Nephron (organoid): ENCODE data around the gene LAMA2.
A peak's percentile ranks its signal among the peaks of the same experiment; 100 is the strongest.

Experiments
- H3K27ac Mint-ChIP-seq, 3 experiments: 2 replicates each; pipeline ENCODE4 v1.8.0; 2020; ENCODE audit warnings: mixed read lengths in 3 of 3, mild to moderate bottlenecking in 2 of 3, moderate library complexity in 1 of 3
- H3K27me3 Mint-ChIP-seq: 2 replicates; pipeline ENCODE4 v1.8.0; 2021; ENCODE audit warnings: low read depth, mild to moderate bottlenecking, moderate library complexity, mixed read lengths
- H3K36me3 Mint-ChIP-seq: 2 replicates; pipeline ENCODE4 v1.8.0; 2020; ENCODE audit warnings: low read depth, mixed read lengths
- H3K4me1 Mint-ChIP-seq: 2 replicates; pipeline ENCODE4 v1.8.0; 2020; ENCODE audit warnings: mixed read lengths
- H3K4me3 Mint-ChIP-seq, 3 experiments: 2 replicates each; pipeline ENCODE4 v1.8.0; 2020; ENCODE audit warnings: mild to moderate bottlenecking in 3 of 3, mixed read lengths in 3 of 3, moderate library complexity in 2 of 3
- H3K9me3 Mint-ChIP-seq: 2 replicates; pipeline ENCODE4 v1.8.0; 2020; ENCODE audit warnings: mixed read lengths
- CTCF ChIP-seq, 3 experiments: fragments of 200-600 bp; sonication (generic); IDR thresholded peaks; one replicate each; pipeline ENCODE4 v1.5.0; 2021; ENCODE audit warnings: antibody characterized with exemption in 3 of 3; ENCODE audit not compliant: unreplicated experiment in 3 of 3

LAMA2 gene

DNA sequence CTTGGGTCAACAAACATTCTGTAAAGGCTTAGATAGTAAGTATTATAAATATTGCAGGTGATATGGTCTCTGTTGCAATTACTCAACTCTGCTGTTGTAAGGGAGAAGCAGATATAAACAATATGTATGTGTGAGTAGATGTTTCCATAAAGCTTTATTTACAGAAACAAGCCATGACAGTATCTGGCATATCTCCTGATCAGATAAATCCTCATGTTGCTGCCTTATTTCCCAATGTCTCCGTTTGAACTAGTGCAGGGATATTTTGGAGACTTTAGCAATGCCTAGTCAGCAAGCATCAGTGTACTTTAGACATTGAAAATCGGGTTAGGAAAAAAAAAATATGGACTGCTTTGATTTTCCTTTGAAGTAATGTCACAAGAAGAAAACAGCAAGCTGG is 96.1 kb downstream of the LAMA2 start:
- Mint-ChIP-seq H3K36me3 (no peaks in the 10 kb centered on the region), H3K4me1 (no peaks in the 10 kb centered on the region), H3K4me3 (no peak overlapping the region), H3K9me3 (no peaks in the 10 kb centered on the region), H3K27ac (no peak overlapping the region), H3K27me3 (no peaks in the 10 kb centered on the region)
- TF ChIP-seq CTCF (IDR thresholded peaks at IDR 0.05; ENCODE audit: unreplicated experiment in 3 of 3): no peak

DNA sequence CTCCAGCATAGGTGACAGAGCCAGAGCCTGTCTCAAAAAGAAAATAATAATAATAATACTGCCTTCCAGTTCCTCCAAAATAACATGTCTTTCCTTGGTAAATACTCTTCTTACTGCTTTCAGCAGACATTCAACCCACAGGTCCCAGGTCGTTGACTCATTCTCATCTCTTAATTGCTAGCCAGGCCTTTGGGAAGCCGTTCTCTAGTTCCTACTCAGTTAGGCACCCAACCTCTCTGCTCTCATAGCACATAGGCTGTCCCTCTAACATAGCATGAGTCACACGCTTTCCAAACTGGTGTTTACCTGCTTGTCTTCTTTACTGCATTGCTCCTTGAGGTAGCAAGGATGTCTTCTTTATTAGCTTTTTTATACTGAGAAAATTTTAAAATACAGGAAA is 98.8 kb downstream of the LAMA2 start:
- no peaks in the 10 kb centered on the region for H3K36me3 Mint-ChIP-seq
- no peak for TF ChIP-seq CTCF (IDR thresholded peaks at IDR 0.05; ENCODE audit: unreplicated experiment in 3 of 3)
- H3K27ac Mint-ChIP-seq: no peak overlapping the region
- no peaks in the 10 kb centered on the region for H3K9me3 Mint-ChIP-seq
- no peak overlapping the region for H3K4me3 Mint-ChIP-seq
- H3K27me3 Mint-ChIP-seq: no peaks in the 10 kb centered on the region
- no peaks in the 10 kb centered on the region for H3K4me1 Mint-ChIP-seq

- Mint-ChIP-seq H3K36me3 (no peaks in the 10 kb centered on the region), H3K9me3 (no peaks in the 10 kb centered on the region), H3K4me3 (no peak overlapping the region), H3K27ac (peak overlapping the region in 2 of 3 experiments; percentile 33 to 58), H3K27me3 (no peaks in the 10 kb centered on the region), H3K4me1 (no peaks in the 10 kb centered on the region)
- no peak for TF ChIP-seq CTCF (IDR thresholded peaks at IDR 0.05; ENCODE audit: unreplicated experiment in 3 of 3)
Measured at GRCh38 chr6:128990360-128990759, 107.4 kb downstream of the LAMA2 start.

GRCh38 chr6:128990915-128991314 is 108.0 kb downstream of the LAMA2 start:
- no peak for TF ChIP-seq CTCF (IDR thresholded peaks at IDR 0.05; ENCODE audit: unreplicated experiment in 3 of 3)
- Mint-ChIP-seq H3K27ac (peak overlapping the region in 1 of 3 experiments; percentile 58), H3K4me3 (no peak overlapping the region), H3K4me1 (no peaks in the 10 kb centered on the region), H3K36me3 (peaks cover 1% of the 10 kb centered on the region), H3K27me3 (no peaks in the 10 kb centered on the region), H3K9me3 (peaks cover 2% of the 10 kb centered on the region)

GRCh38 chr6:128993166-128993565 is 110.2 kb downstream of the LAMA2 start:
- H3K36me3 Mint-ChIP-seq: peaks cover 7% of the 10 kb centered on the region
- H3K27me3 Mint-ChIP-seq: no peaks in the 10 kb centered on the region
- H3K4me1 Mint-ChIP-seq: no peaks in the 10 kb centered on the region
- no peak overlapping the region for H3K4me3 Mint-ChIP-seq
- TF ChIP-seq CTCF (IDR thresholded peaks at IDR 0.05; ENCODE audit: unreplicated experiment in 3 of 3): no peak
- peaks cover 12% of the 10 kb centered on the region for H3K9me3 Mint-ChIP-seq
- H3K27ac Mint-ChIP-seq: no peak overlapping the region

GRCh38 chr6:128997880-128998279 is 114.9 kb downstream of the LAMA2 start:
- no peaks in the 10 kb centered on the region for H3K4me1 Mint-ChIP-seq
- H3K27ac Mint-ChIP-seq: no peak overlapping the region
- H3K27me3 Mint-ChIP-seq: no peaks in the 10 kb centered on the region
- no peak for TF ChIP-seq CTCF (IDR thresholded peaks at IDR 0.05; ENCODE audit: unreplicated experiment in 3 of 3)
- peaks cover 7% of the 10 kb centered on the region for H3K36me3 Mint-ChIP-seq
- H3K4me3 Mint-ChIP-seq: no peak overlapping the region
- peaks cover 12% of the 10 kb centered on the region for H3K9me3 Mint-ChIP-seq
